Upper lobe of left lung (tissue), 6 donors: ENCODE data around the gene FRMPD4. TPM values are rescaled to one million over a fixed set of nuclear protein-coding genes. Genes with fewer than 3 reads are reported as not detected.

Experiments used
- ATAC-seq, 2 donors: fragments of 200-7000 bp; cut with Tn5 transposase; one replicate each; pipeline ENCODE4 v1.9.1; 2022; ENCODE audit warnings: mild to moderate bottlenecking in 2 of 2, moderate library complexity in 2 of 2; ENCODE audit not compliant: low FRiP score in 2 of 2
- DNase-seq, 2 donors: peaks; one replicate each; pipeline ENCODE4 v3.0.0-alpha.2; 2019 to 2020
- H3K27ac ChIP-seq, 4 donors: fragments of 200-600 bp; sonication (generic); one replicate each; pipeline ENCODE4 v1.5.1; 2016 to 2019
- H3K27me3 ChIP-seq, 4 donors: fragments of 200-600 bp; sonication (generic); one replicate each; pipeline ENCODE4 v1.5.1; 2017 to 2019
- H3K36me3 ChIP-seq, 4 donors: fragments of 200-600 bp; sonication (generic); one replicate each; pipeline ENCODE4 v1.5.1; 2016 to 2019
- H3K4me1 ChIP-seq, 4 donors: fragments of 200-600 bp; sonication (generic); one replicate each; pipeline ENCODE4 v1.5.1; 2018 to 2019
- H3K4me3 ChIP-seq, 4 donors: fragments of 200-600 bp; sonication (generic); one replicate each; pipeline ENCODE4 v1.5.1; 2017 to 2019; ENCODE audit warnings: mild to moderate bottlenecking in 2 of 4, moderate library complexity in 1 of 4
- H3K9me3 ChIP-seq, 4 donors: fragments of 200-600 bp; sonication (generic); one replicate each; pipeline ENCODE4 v1.5.1; 2018 to 2019
- EP300 ChIP-seq, 4 donors: sonication (generic); formaldehyde crosslinking; IDR thresholded peaks; one replicate each; pipeline ENCODE4 v1.5.1; 2017; ENCODE audit warnings: antibody characterized with exemption in 4 of 4, control low read depth in 2 of 4
- POLR2A ChIP-seq, 4 donors: fragments of 450-650 bp; IDR thresholded peaks; one replicate each; pipeline ENCODE4 v1.5.1; 2016 to 2017; ENCODE audit warnings: antibody characterized with exemption in 4 of 4, mild to moderate bottlenecking in 2 of 4
- POLR2AphosphoS5 ChIP-seq, 2 donors: sonication (generic); formaldehyde crosslinking; IDR thresholded peaks; one replicate each; pipeline ENCODE4 v1.5.1; 2017; ENCODE audit warnings: antibody characterized with exemption in 2 of 2
- WGBS, 2 donors: methylation state at CpG; one replicate each; pipeline ENCODE4 v1.1.5; 2017 to 2018; 5-methylcytosine and 5-hydroxymethylcytosine counted together
- total RNA-seq, 6 donors: library from RNA; depleted of rRNA in 4 of 6; stranded (reverse); fragments of >200 nt in 4 of 6; gene quantifications; one replicate each; pipeline versions ENCODE4 v1.1.0 to v1.2.1, GENCODE V29; 2016 to 2021
- TF ChIP-seq, protein P1 (sequence below), 6 experiments: fragments of 450-650 bp in 4 of 6; fragments of 200-600 bp in 2 of 6; sonication (generic) in 2 of 6; IDR thresholded peaks; one replicate each; pipeline ENCODE4 v1.5.1; 2016 to 2019; ENCODE audit warnings: antibody characterized with exemption in 6 of 6
- donor health status: DM: no; HTN: no; CAD: no; lungs with moderate emphysema.
- donor health status: DM: no; HTN: yes; CAD: no; lungs with severe emphysema.

The FRMPD4 gene
- total RNA-seq, 6 donors from 2014 or later: 0.03 to 0.15 (median 0.10) TPM; not detected in 2

DNA sequence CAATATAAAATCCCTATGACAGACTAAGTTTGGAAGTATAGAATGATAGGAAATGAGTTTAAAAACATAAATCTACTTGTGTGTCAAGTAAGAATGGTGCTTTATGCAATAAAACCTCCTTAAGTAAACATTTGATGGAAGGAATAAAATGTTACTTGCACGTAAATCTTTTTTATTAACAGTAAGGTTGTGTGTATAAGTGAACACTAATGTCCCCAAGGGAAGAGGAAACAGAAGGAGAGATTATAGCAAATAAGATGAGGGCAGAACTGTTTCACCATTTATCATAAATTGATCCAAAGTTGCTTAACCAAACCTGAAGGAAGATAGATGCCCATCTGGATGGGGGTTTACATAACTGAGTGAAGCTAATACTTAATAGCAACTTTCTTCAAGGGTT, 86.8 kb downstream of the FRMPD4 start:
- Histone ChIP-seq H3K4me3 (no peak overlapping the region), H3K27ac (no peak overlapping the region), H3K36me3 (no peaks in the 10 kb centered on the region), H3K9me3 (no peaks in the 10 kb centered on the region), H3K4me1 (no peaks in the 10 kb centered on the region), H3K27me3 (no peaks in the 10 kb centered on the region)
- no peak for ATAC-seq
- TF ChIP-seq POLR2A (IDR thresholded peaks at IDR 0.05) (no peak), EP300 (IDR thresholded peaks at IDR 0.05) (no peak), POLR2AphosphoS5 (IDR thresholded peaks at IDR 0.05) (no peak)
- TF ChIP-seq, protein P1, sequence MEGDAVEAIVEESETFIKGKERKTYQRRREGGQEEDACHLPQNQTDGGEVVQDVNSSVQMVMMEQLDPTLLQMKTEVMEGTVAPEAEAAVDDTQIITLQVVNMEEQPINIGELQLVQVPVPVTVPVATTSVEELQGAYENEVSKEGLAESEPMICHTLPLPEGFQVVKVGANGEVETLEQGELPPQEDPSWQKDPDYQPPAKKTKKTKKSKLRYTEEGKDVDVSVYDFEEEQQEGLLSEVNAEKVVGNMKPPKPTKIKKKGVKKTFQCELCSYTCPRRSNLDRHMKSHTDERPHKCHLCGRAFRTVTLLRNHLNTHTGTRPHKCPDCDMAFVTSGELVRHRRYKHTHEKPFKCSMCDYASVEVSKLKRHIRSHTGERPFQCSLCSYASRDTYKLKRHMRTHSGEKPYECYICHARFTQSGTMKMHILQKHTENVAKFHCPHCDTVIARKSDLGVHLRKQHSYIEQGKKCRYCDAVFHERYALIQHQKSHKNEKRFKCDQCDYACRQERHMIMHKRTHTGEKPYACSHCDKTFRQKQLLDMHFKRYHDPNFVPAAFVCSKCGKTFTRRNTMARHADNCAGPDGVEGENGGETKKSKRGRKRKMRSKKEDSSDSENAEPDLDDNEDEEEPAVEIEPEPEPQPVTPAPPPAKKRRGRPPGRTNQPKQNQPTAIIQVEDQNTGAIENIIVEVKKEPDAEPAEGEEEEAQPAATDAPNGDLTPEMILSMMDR (IDR thresholded peaks at IDR 0.05): no peak
- 57 to 63% methylated on average over 1 of the region's 1 CpG for WGBS, 2 donors
- no peak for DNase-seq

DNA sequence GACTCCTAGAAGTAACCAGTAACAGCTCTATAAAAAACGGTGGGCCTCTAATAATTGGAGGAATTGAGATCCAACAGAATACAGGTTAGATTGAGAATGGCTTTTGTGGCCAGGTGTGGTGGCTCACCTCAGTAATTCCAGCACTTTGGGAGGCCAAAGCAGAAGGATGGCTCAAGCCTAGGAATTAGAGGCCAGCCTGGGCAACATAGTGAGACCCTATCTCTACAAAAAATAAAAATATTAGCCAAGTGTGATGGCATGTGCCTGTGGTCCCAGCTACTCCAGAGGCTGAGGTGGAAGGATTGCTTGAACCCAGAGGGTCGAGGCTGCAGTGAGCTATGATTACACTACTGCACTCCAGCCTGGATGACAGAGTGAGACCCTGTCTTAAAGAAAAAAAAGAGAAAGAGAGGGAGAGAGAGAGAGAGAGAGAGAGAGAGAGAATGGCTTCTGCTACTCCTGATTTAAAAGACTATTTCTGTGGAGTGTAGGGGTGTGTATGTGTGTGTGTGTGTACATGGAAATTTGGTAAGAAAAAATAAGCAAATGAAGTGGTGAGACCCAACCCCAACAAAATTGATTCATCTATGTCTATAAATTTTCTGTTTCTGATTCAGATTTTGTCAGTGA, 89.3 kb downstream of the FRMPD4 start:
- 54% methylated on average over 2 of the region's 2 CpGs for WGBS, 2 donors
- Histone ChIP-seq H3K4me3 (no peak overlapping the region), H3K9me3 (no peaks in the 10 kb centered on the region), H3K36me3 (no peaks in the 10 kb centered on the region), H3K27me3 (no peaks in the 10 kb centered on the region), H3K4me1 (no peaks in the 10 kb centered on the region), H3K27ac (no peak overlapping the region)
- TF ChIP-seq, protein P1 (IDR thresholded peaks at IDR 0.05): no peak
- TF ChIP-seq EP300 (IDR thresholded peaks at IDR 0.05) (no peak), POLR2AphosphoS5 (IDR thresholded peaks at IDR 0.05) (no peak), POLR2A (IDR thresholded peaks at IDR 0.05) (no peak)
- DNase-seq (no peak), ATAC-seq (no peak)

DNA sequence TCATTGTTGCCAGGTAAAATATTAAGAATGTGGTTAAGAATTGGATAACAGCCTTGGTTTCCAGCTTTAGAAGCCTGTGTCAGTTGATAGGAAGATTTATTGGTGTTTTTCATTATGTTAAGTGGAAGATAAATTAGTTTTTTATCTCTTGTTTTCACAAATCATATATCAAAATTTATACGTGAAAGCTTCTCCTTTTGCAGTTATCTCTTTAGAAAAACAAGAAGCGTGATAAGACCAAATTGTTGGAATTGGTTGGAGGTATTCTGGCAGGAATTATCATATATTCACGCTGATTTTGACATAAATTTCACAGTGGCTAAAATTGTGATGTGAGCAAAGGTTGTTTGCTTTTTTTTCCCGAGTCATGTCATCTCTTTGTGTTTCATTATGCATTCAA, 90.6 kb downstream of the FRMPD4 start:
- Histone ChIP-seq H3K36me3 (no peaks in the 10 kb centered on the region), H3K27ac (no peak overlapping the region), H3K4me1 (no peaks in the 10 kb centered on the region), H3K27me3 (no peaks in the 10 kb centered on the region), H3K4me3 (no peak overlapping the region), H3K9me3 (no peaks in the 10 kb centered on the region)
- 68 to 72% methylated on average over 4 of the region's 4 CpGs for WGBS, 2 donors
- ATAC-seq: no peak
- TF ChIP-seq EP300 (IDR thresholded peaks at IDR 0.05) (no peak), POLR2A (IDR thresholded peaks at IDR 0.05) (no peak), POLR2AphosphoS5 (IDR thresholded peaks at IDR 0.05) (no peak)
- TF ChIP-seq, protein P1 (IDR thresholded peaks at IDR 0.05): no peak
- no peak for DNase-seq

DNA sequence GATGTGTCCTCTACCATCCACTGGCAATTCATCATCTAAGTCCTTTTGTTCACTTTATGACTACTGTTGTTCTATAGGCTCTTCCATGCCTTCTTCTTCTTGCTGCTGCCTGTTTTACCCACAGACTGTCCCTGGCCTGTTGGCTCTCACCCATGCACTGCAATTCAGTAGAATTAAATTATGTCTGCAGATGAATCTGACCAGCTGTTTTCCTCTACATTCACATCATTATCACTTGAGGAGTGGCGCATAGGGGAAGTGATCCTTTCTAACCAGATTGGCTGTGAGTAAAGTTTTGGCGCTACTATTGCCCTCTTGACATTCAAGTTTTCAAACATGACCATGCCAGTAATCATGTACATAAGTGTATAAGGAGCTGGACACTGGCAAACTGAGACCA, 91.7 kb downstream of the FRMPD4 start:
- H3K27me3 ChIP-seq: no peaks in the 10 kb centered on the region
- DNase-seq (no peak), ATAC-seq (no peak)
- no peak overlapping the region for H3K4me3 ChIP-seq
- 72 to 90% methylated on average over 2 of the region's 2 CpGs for WGBS, 2 donors
- H3K36me3 ChIP-seq: no peaks in the 10 kb centered on the region
- no peaks in the 10 kb centered on the region for H3K4me1 ChIP-seq
- no peaks in the 10 kb centered on the region for H3K9me3 ChIP-seq
- H3K27ac ChIP-seq: no peak overlapping the region
- no peak for TF ChIP-seq POLR2AphosphoS5 (IDR thresholded peaks at IDR 0.05)
- TF ChIP-seq EP300 (IDR thresholded peaks at IDR 0.05): no peak
- no peak for TF ChIP-seq POLR2A (IDR thresholded peaks at IDR 0.05)
- TF ChIP-seq, protein P1 (IDR thresholded peaks at IDR 0.05): no peak
